NOMO-1 treated with DMSO at 0.1 percent for 48 hours (cell line): ENCODE data around the gene PCYT2.

Experiments used
- DNase-seq: peaks from one replicate; lab custom pipeline; 2025; ENCODE audit not compliant: unreplicated experiment; lab: John Stamatoyannopoulos, UW

The PCYT2 gene

GRCh38 chr17:81944858-81945257 lies 33.7 kb upstream of the PCYT2 start:
- no peak for DNase-seq

GRCh38 chr17:81942167-81942553 lies 31.0 kb upstream of the PCYT2 start:
- DNase-seq, result no peak

- no peak for DNase-seq
Measured at GRCh38 chr17:81941484-81942166, 30.4 kb upstream of the PCYT2 start.

GRCh38 chr17:81940538-81941483 lies 29.6 kb upstream of the PCYT2 start:
- no peak for DNase-seq

- no peak for DNase-seq
Measured at GRCh38 chr17:81939881-81940385, 28.7 kb upstream of the PCYT2 start.

- no peak for DNase-seq
Measured at GRCh38 chr17:81939218-81939617, 28.0 kb upstream of the PCYT2 start.

GRCh38 chr17:81935709-81936084 lies 24.5 kb upstream of the PCYT2 start:
- DNase-seq, result no peak

GRCh38 chr17:81934850-81935708 lies 23.9 kb upstream of the PCYT2 start:
- DNase-seq, result no peak

GRCh38 chr17:81934098-81934757 lies 23.0 kb upstream of the PCYT2 start:
- DNase-seq, result no peak

- DNase-seq, result no peak
Measured at GRCh38 chr17:81933178-81933699, 22.0 kb upstream of the PCYT2 start.

- DNase-seq, result no peak
Measured at GRCh38 chr17:81932333-81932983, 21.3 kb upstream of the PCYT2 start.

- no peak for DNase-seq
Measured at GRCh38 chr17:81931557-81932332, 20.5 kb upstream of the PCYT2 start.

- DNase-seq, result no peak
Measured at GRCh38 chr17:81931189-81931556, 20.0 kb upstream of the PCYT2 start.

GRCh38 chr17:81930142-81931125 lies 19.2 kb upstream of the PCYT2 start:
- DNase-seq, result no peak

GRCh38 chr17:81929253-81930141 lies 18.3 kb upstream of the PCYT2 start:
- no peak for DNase-seq

GRCh38 chr17:81928544-81929252 lies 17.5 kb upstream of the PCYT2 start:
- no peak for DNase-seq
